OCI-LY1 (cell line): ENCODE measurements around the gene KCNK2.

Experiments
- H2AFZ ChIP-seq: fragments of 200-600 bp; sonication (generic), shearing (Covaris generic); 2 replicates; pipeline ENCODE4 v1.6.0; 2014; ENCODE audit warnings: antibody characterized with exemption, mild to moderate bottlenecking, low read length
- H3F3A ChIP-seq: fragments of 200-600 bp; sonication (generic), shearing (Covaris generic); 2 replicates; pipeline ENCODE4 v1.6.0; 2014; ENCODE audit warnings: mild to moderate bottlenecking, antibody characterized with exemption, low read length, moderate library complexity; ENCODE audit not compliant: insufficient read depth
- H3K27ac ChIP-seq: fragments of 200-600 bp; sonication (generic); 2 replicates; pipeline ENCODE4 v1.5.1; 2014; ENCODE audit warnings: low read length, mixed run types, mild to moderate bottlenecking, low read depth; ENCODE audit not compliant: poor library complexity, severe bottlenecking
- H3K27me3 ChIP-seq: fragments of 200-600 bp; sonication (generic); 2 replicates; pipeline ENCODE4 v1.6.0; 2014; ENCODE audit warnings: antibody characterized with exemption, mild to moderate bottlenecking, low read length, moderate library complexity; ENCODE audit not compliant: insufficient read depth
- H3K36me3 ChIP-seq: fragments of 200-600 bp; sonication (generic); 2 replicates; pipeline ENCODE4 v1.6.1; 2014; ENCODE audit warnings: mild to moderate bottlenecking, antibody characterized with exemption, low read length, moderate library complexity, mixed read lengths; ENCODE audit not compliant: insufficient read depth
- H3K4me1 ChIP-seq: fragments of 200-600 bp; sonication (generic); 2 replicates; pipeline ENCODE4 v1.5.1; 2014; ENCODE audit warnings: mild to moderate bottlenecking, low read length, moderate library complexity; ENCODE audit not compliant: insufficient read depth, severe bottlenecking
- H3K4me2 ChIP-seq: fragments of 200-600 bp; sonication (generic), shearing (Covaris generic); 2 replicates; pipeline ENCODE4 v1.6.1; 2014; ENCODE audit warnings: low read length
- H3K4me3 ChIP-seq: fragments of 200-600 bp; sonication (generic); 2 replicates; pipeline ENCODE4 v1.5.1; 2014; ENCODE audit warnings: low read length, low read depth, mild to moderate bottlenecking, mixed read lengths; ENCODE audit not compliant: poor library complexity, severe bottlenecking
- H3K79me2 ChIP-seq: fragments of 200-600 bp; shearing (Covaris generic); 2 replicates; pipeline ENCODE4 v1.6.1; 2016; ENCODE audit warnings: mixed run types, low read length, mixed read lengths; ENCODE audit not compliant: insufficient read depth
- H3K9ac ChIP-seq: fragments of 200-600 bp; sonication (generic), shearing (Covaris generic); 2 replicates; pipeline ENCODE4 v1.6.1; 2014; ENCODE audit warnings: mild to moderate bottlenecking, low read length, mixed read lengths
- H3K9me2 ChIP-seq: fragments of 200-600 bp; sonication (generic), shearing (Covaris generic); 2 replicates; pipeline ENCODE4 v1.6.1; 2014; ENCODE audit warnings: low read depth, mild to moderate bottlenecking, low read length, mixed read lengths
- H3K9me3 ChIP-seq: fragments of 200-600 bp; shearing (Covaris generic); 2 replicates; pipeline ENCODE4 v1.6.1; 2014; ENCODE audit warnings: low read length, mixed read lengths
- H4K20me1 ChIP-seq: fragments of 200-600 bp; sonication (generic), shearing (Covaris generic); 2 replicates; pipeline ENCODE4 v1.6.0; 2016; ENCODE audit warnings: mild to moderate bottlenecking, low read length; ENCODE audit not compliant: insufficient read depth
- CTCF ChIP-seq: fragments of 200-600 bp; sonication (generic), shearing (Covaris generic); IDR thresholded peaks from 2 replicates; pipeline ENCODE4 v1.5.1; 2017; ENCODE audit warnings: mild to moderate bottlenecking, antibody characterized with exemption, low read length, moderate library complexity, mixed read lengths
- EZH2 ChIP-seq: fragments of 200-600 bp; sonication (generic), shearing (Covaris generic); IDR thresholded peaks from 2 replicates; pipeline ENCODE4 v1.8.0; 2017; ENCODE audit warnings: borderline replicate concordance, mixed run types, mild to moderate bottlenecking, antibody characterized with exemption, low read length, moderate library complexity, mixed read lengths

Gene KCNK2

GRCh38 chr1:215083383-215083961 lies 935 bp downstream of the KCNK2 start:
- no peaks in the 10 kb centered on the region for H3K27me3 ChIP-seq
- H3K9me2 ChIP-seq = no peaks in the 10 kb centered on the region
- H3K4me1 ChIP-seq = no peaks in the 10 kb centered on the region
- H3K4me3 ChIP-seq = no peak overlapping the region
- no peaks in the 10 kb centered on the region for H4K20me1 ChIP-seq
- no peaks in the 10 kb centered on the region for H3F3A ChIP-seq
- H3K4me2 ChIP-seq = no peak overlapping the region
- no peak for TF ChIP-seq EZH2
- no peak for TF ChIP-seq CTCF
- no peaks in the 10 kb centered on the region for H3K9me3 ChIP-seq
- no peak overlapping the region for H3K27ac ChIP-seq
- H3K79me2 ChIP-seq = no peaks in the 10 kb centered on the region
- H3K9ac ChIP-seq = no peak overlapping the region
- no peaks in the 10 kb centered on the region for H3K36me3 ChIP-seq
- no peak overlapping the region for H2AFZ ChIP-seq

GRCh38 chr1:215084621-215085020 lies 2.1 kb downstream of the KCNK2 start:
- Histone ChIP-seq H3K79me2 (no peaks in the 10 kb centered on the region), H3K4me3 (no peak overlapping the region), H3K9ac (no peak overlapping the region), H3K9me2 (no peaks in the 10 kb centered on the region), H3K4me1 (no peaks in the 10 kb centered on the region), H3K9me3 (no peaks in the 10 kb centered on the region), H3K4me2 (no peak overlapping the region), H4K20me1 (no peaks in the 10 kb centered on the region), H3K36me3 (no peaks in the 10 kb centered on the region), H3F3A (no peaks in the 10 kb centered on the region), H3K27ac (no peak overlapping the region), H2AFZ (no peak overlapping the region), H3K27me3 (no peaks in the 10 kb centered on the region)
- TF ChIP-seq CTCF = no peak
- TF ChIP-seq EZH2 = no peak

- H3K27ac ChIP-seq = no peak overlapping the region
- no peak overlapping the region for H3K9ac ChIP-seq
- H3K79me2 ChIP-seq = no peaks in the 10 kb centered on the region
- H3K27me3 ChIP-seq = no peaks in the 10 kb centered on the region
- no peaks in the 10 kb centered on the region for H4K20me1 ChIP-seq
- no peaks in the 10 kb centered on the region for H3K9me3 ChIP-seq
- H3K9me2 ChIP-seq = no peaks in the 10 kb centered on the region
- no peak overlapping the region for H3K4me2 ChIP-seq
- H3K36me3 ChIP-seq = no peaks in the 10 kb centered on the region
- no peaks in the 10 kb centered on the region for H3K4me1 ChIP-seq
- no peaks in the 10 kb centered on the region for H3F3A ChIP-seq
- no peak for TF ChIP-seq EZH2
- TF ChIP-seq CTCF = no peak
- H3K4me3 ChIP-seq = no peak overlapping the region
- no peak overlapping the region for H2AFZ ChIP-seq
Measured at GRCh38 chr1:215087603-215088002, 5.1 kb downstream of the KCNK2 start.
